Neural crest cell (in vitro differentiated cells): Measurements from ENCODE around the gene DNAJC24. TPM values are rescaled to one million over a fixed set of nuclear protein-coding genes. Genes with fewer than 3 reads are reported as not detected.

Source experiments
- DNase-seq: peaks from one replicate; pipeline ENCODE4 v3.0.0; 2021; ENCODE audit warnings: low read depth, mixed read lengths, low spot score
- H3K27ac Mint-ChIP-seq: one replicate; pipeline ENCODE4 v1.8.0; 2021; ENCODE audit warnings: mild to moderate bottlenecking, mixed read lengths; ENCODE audit not compliant: unreplicated experiment
- H3K27me3 Mint-ChIP-seq: 2 replicates; pipeline ENCODE4 v1.8.0; 2021; ENCODE audit warnings: low read depth, mild to moderate bottlenecking, mixed read lengths
- H3K36me3 Mint-ChIP-seq: 2 replicates; pipeline ENCODE4 v1.8.0; 2021; ENCODE audit warnings: low read depth, mild to moderate bottlenecking, mixed read lengths
- H3K4me1 Mint-ChIP-seq: 2 replicates; pipeline ENCODE4 v1.8.0; 2021; ENCODE audit warnings: mixed read lengths
- H3K4me3 Mint-ChIP-seq: one replicate; pipeline ENCODE4 v1.8.0; 2021; ENCODE audit warnings: mild to moderate bottlenecking, mixed read lengths
- H3K9me3 Mint-ChIP-seq: 2 replicates; pipeline ENCODE4 v1.8.0; 2021; ENCODE audit warnings: mixed read lengths
- CTCF ChIP-seq: fragments of 200-600 bp; sonication (generic); conservative IDR thresholded peaks from 2 replicates; pipeline ENCODE4 v1.5.0; 2021; ENCODE audit warnings: antibody characterized with exemption, mild to moderate bottlenecking
- total RNA-seq: library from RNA; stranded (reverse); gene quantifications from 2 replicates; pipeline ENCODE4 v1.2.1, GENCODE V29; 2021

The DNAJC24 gene
- total RNA-seq, 1 donor from 2014 or later: 24.9 TPM

- Mint-ChIP-seq H3K27me3 (no peaks in the 10 kb centered on the region), H3K4me3 (no peak overlapping the region), H3K36me3 (peaks cover 7% of the 10 kb centered on the region), H3K4me1 (no peaks in the 10 kb centered on the region), H3K9me3 (no peaks in the 10 kb centered on the region), H3K27ac (no peak overlapping the region)
- no peak for DNase-seq
- no peak for TF ChIP-seq CTCF
Measured at GRCh38 chr11:31441296-31441695, 71.6 kb downstream of the DNAJC24 start.

GRCh38 chr11:31442086-31442485, 72.4 kb downstream of the DNAJC24 start:
- DNase-seq: no peak
- no peak for TF ChIP-seq CTCF
- Mint-ChIP-seq H3K36me3 (peaks cover 7% of the 10 kb centered on the region), H3K27ac (no peak overlapping the region), H3K9me3 (no peaks in the 10 kb centered on the region), H3K4me3 (no peak overlapping the region), H3K4me1 (no peaks in the 10 kb centered on the region), H3K27me3 (no peaks in the 10 kb centered on the region)

DNA sequence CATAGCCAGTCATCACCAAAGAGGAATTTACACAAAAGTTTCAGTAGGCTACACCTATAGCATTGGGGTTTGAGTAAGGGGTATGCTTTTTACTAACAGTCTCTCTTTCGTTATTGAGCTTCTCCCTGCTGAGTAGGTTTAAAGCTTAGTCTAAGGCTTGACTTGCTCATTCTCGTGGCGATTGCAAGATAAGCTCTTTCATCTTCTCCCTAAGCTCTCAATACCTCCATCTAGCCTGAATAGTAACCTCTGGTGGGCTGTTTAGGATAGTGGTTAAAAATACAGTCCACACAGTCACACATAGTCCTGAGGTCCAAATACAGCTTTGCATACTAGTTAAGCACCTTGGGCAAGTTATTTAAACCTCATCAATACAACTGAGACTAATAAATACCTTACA, 74.1 kb downstream of the DNAJC24 start:
- H3K4me1 Mint-ChIP-seq: no peaks in the 10 kb centered on the region
- peaks cover 6% of the 10 kb centered on the region for H3K36me3 Mint-ChIP-seq
- TF ChIP-seq CTCF: no peak
- H3K27ac Mint-ChIP-seq: no peak overlapping the region
- H3K4me3 Mint-ChIP-seq: no peak overlapping the region
- no peaks in the 10 kb centered on the region for H3K9me3 Mint-ChIP-seq
- no peak for DNase-seq
- H3K27me3 Mint-ChIP-seq: no peaks in the 10 kb centered on the region

- H3K27me3 Mint-ChIP-seq: no peaks in the 10 kb centered on the region
- no peaks in the 10 kb centered on the region for H3K4me1 Mint-ChIP-seq
- DNase-seq: no peak
- TF ChIP-seq CTCF: no peak
- H3K36me3 Mint-ChIP-seq: peaks cover 6% of the 10 kb centered on the region
- no peak overlapping the region for H3K4me3 Mint-ChIP-seq
- no peaks in the 10 kb centered on the region for H3K9me3 Mint-ChIP-seq
- H3K27ac Mint-ChIP-seq: no peak overlapping the region
Measured at GRCh38 chr11:31445621-31446020, 76.0 kb downstream of the DNAJC24 start.

DNA sequence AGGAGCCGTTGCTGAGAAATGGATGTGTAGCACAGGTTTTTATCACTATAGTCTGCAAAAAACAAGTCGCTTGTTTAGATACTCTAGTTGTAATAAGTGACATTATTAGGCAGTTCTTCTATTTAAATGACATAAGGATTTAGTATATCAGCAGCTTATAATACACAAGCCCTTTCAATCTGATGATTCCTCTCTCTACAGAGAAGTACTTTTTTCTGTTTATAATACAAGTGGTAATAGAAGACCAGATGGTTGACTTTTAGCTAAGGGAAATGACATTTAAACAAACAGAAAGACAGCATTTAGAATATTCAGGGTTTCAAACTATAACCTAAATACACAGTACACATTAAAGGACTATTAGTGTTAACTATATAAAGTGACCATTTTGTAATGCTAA, 79.4 kb downstream of the DNAJC24 start:
- H3K9me3 Mint-ChIP-seq: no peaks in the 10 kb centered on the region
- DNase-seq: no peak
- H3K36me3 Mint-ChIP-seq: peaks cover 16% of the 10 kb centered on the region
- H3K27ac Mint-ChIP-seq: no peak overlapping the region
- no peak for TF ChIP-seq CTCF
- H3K4me1 Mint-ChIP-seq: no peaks in the 10 kb centered on the region
- H3K4me3 Mint-ChIP-seq: no peak overlapping the region
- H3K27me3 Mint-ChIP-seq: no peaks in the 10 kb centered on the region

- Mint-ChIP-seq H3K36me3 (peaks cover 15% of the 10 kb centered on the region), H3K27ac (no peak overlapping the region), H3K4me1 (no peaks in the 10 kb centered on the region), H3K9me3 (no peaks in the 10 kb centered on the region), H3K4me3 (no peak overlapping the region), H3K27me3 (no peaks in the 10 kb centered on the region)
- no peak for TF ChIP-seq CTCF
- no peak for DNase-seq
Measured at GRCh38 chr11:31450841-31451240, 81.2 kb downstream of the DNAJC24 start.
